Neural progenitor cell (in vitro differentiated cells): ENCODE measurements around the gene TCP11. TPM values are rescaled to one million over a fixed set of nuclear protein-coding genes. Genes with fewer than 3 reads are reported as not detected.

Experiments used
- DNase-seq: peaks from one replicate; pipeline ENCODE4 v3.0.0-alpha.2; 2016; ENCODE audit warnings: low spot score
- H2AFZ ChIP-seq: fragments of 200-600 bp; sonication (generic); replicated peaks from 2 replicates; pipeline ENCODE4 v1.6.1; 2016; ENCODE audit warnings: antibody characterized with exemption
- H3F3A ChIP-seq: fragments of 200-600 bp; sonication (generic); 2 replicates; pipeline ENCODE4 v1.6.1; 2016; ENCODE audit warnings: antibody characterized with exemption, low read depth
- H3K27ac ChIP-seq: fragments of 200-600 bp; sonication (generic); 2 replicates; pipeline ENCODE4 v1.5.1; 2016; ENCODE audit warnings: mild to moderate bottlenecking
- H3K27me3 ChIP-seq: fragments of 200-600 bp; sonication (generic); 2 replicates; pipeline ENCODE4 v1.6.1; 2016; ENCODE audit warnings: mild to moderate bottlenecking, moderate library complexity
- H3K36me3 ChIP-seq: fragments of 200-600 bp; sonication (generic); 2 replicates; pipeline ENCODE4 v1.5.1; 2016
- H3K4me1 ChIP-seq: fragments of 200-600 bp; sonication (generic); 2 replicates; pipeline ENCODE4 v1.6.1; 2016; ENCODE audit warnings: mixed run types
- H3K4me2 ChIP-seq: fragments of 200-600 bp; sonication (generic); 2 replicates; pipeline ENCODE4 v1.6.1; 2016
- H3K4me3 ChIP-seq: fragments of 200-600 bp; sonication (generic); 2 replicates; pipeline ENCODE4 v1.5.1; 2016
- H3K79me2 ChIP-seq: fragments of 200-600 bp; sonication (generic); 2 replicates; pipeline ENCODE4 v1.6.1; 2016; ENCODE audit warnings: low read depth
- H3K9ac ChIP-seq: fragments of 200-600 bp; sonication (generic); 2 replicates; pipeline ENCODE4 v1.6.1; 2016
- H3K9me3 ChIP-seq: fragments of 200-600 bp; sonication (generic); 2 replicates; pipeline ENCODE4 v1.5.1; 2016; ENCODE audit warnings: low read depth
- H4K20me1 ChIP-seq: fragments of 200-600 bp; sonication (generic); 2 replicates; pipeline ENCODE4 v1.6.1; 2016; ENCODE audit warnings: low read depth
- H3K27ac Mint-ChIP-seq: 3 replicates; pipeline ENCODE4 v1.8.0; 2021; ENCODE audit warnings: mixed read lengths
- H3K27me3 Mint-ChIP-seq: 2 replicates; pipeline ENCODE4 v1.8.0; 2022; ENCODE audit warnings: low read depth, mild to moderate bottlenecking, inconsistent platforms, moderate library complexity, mixed read lengths; ENCODE audit not compliant: insufficient read depth
- H3K36me3 Mint-ChIP-seq: 3 replicates; pipeline ENCODE4 v1.8.0; 2021; ENCODE audit warnings: mixed read lengths
- H3K4me1 Mint-ChIP-seq: 3 replicates; pipeline ENCODE4 v1.8.0; 2021; ENCODE audit warnings: mixed read lengths
- H3K4me3 Mint-ChIP-seq: 3 replicates; pipeline ENCODE4 v1.8.0; 2021; ENCODE audit warnings: mild to moderate bottlenecking, moderate library complexity, mixed read lengths
- H3K9me3 Mint-ChIP-seq: 3 replicates; pipeline ENCODE4 v1.8.0; 2020; ENCODE audit warnings: mixed read lengths
- CTCF ChIP-seq: fragments of 200-600 bp; sonication (generic); IDR thresholded peaks from 2 replicates; pipeline ENCODE4 v1.5.1; 2017; ENCODE audit warnings: antibody characterized with exemption, mild to moderate bottlenecking
- EZH2 ChIP-seq: fragments of 200-600 bp; sonication (generic); IDR thresholded peaks from 2 replicates; pipeline ENCODE4 v1.6.1; 2017; ENCODE audit warnings: antibody characterized with exemption, mild to moderate bottlenecking, moderate library complexity
- EZH2phosphoT487 ChIP-seq: fragments of 200-600 bp; sonication (generic); IDR thresholded peaks from 2 replicates; pipeline ENCODE4 v1.6.1; 2017; ENCODE audit warnings: antibody characterized with exemption
- total RNA-seq: library from RNA; depleted of rRNA; stranded (reverse); fragments of >200 nt; gene quantifications from 2 replicates; pipeline ENCODE4 v1.2.3, GENCODE V29; 2015; ENCODE audit warnings: low replicate concordance

TCP11 gene
- total RNA-seq, 1 donor from 2014 or later: not detected

GRCh38 chr6:35080016-35080680, 61.0 kb downstream of the TCP11 start:
- Mint-ChIP-seq H3K27me3 (no peaks in the 10 kb centered on the region), H3K27ac (no peak overlapping the region), H3K36me3 (peaks cover 13% of the 10 kb centered on the region), H3K9me3 (no peaks in the 10 kb centered on the region), H3K4me1 (peaks cover 23% of the 10 kb centered on the region), H3K4me3 (no peak overlapping the region)
- H3K9me3 ChIP-seq: no peaks in the 10 kb centered on the region
- H3K27me3 ChIP-seq: no peaks in the 10 kb centered on the region
- no peak overlapping the region for H3K4me2 ChIP-seq
- H3K27ac ChIP-seq: no peak overlapping the region
- no peak overlapping the region for H3K4me3 ChIP-seq
- no peak overlapping the region for H2AFZ ChIP-seq
- no peaks in the 10 kb centered on the region for H3K4me1 ChIP-seq
- H3K79me2 ChIP-seq: no peaks in the 10 kb centered on the region
- no peaks in the 10 kb centered on the region for H3K36me3 ChIP-seq
- DNase-seq: no peak
- no peak for TF ChIP-seq EZH2
- TF ChIP-seq EZH2phosphoT487: no peak
- H4K20me1 ChIP-seq: no peaks in the 10 kb centered on the region
- H3F3A ChIP-seq: no peaks in the 10 kb centered on the region
- no peak overlapping the region for H3K9ac ChIP-seq

- H3K4me1 ChIP-seq: no peaks in the 10 kb centered on the region
Measured at GRCh38 chr6:35079311-35080000, 61.7 kb downstream of the TCP11 start.

GRCh38 chr6:35078896-35079295, 62.2 kb downstream of the TCP11 start:
- no peak overlapping the region for H3K4me2 ChIP-seq
- no peaks in the 10 kb centered on the region for H3K79me2 ChIP-seq
- no peaks in the 10 kb centered on the region for H3K9me3 ChIP-seq
- peaks cover 23% of the 10 kb centered on the region for H3K4me1 Mint-ChIP-seq
- H3K27me3 Mint-ChIP-seq: no peaks in the 10 kb centered on the region
- no peak overlapping the region for H3K4me3 Mint-ChIP-seq
- no peak overlapping the region for H2AFZ ChIP-seq
- H3K4me3 ChIP-seq: no peak overlapping the region
- no peak overlapping the region for H3K27ac ChIP-seq
- H3K4me1 ChIP-seq: no peaks in the 10 kb centered on the region
- TF ChIP-seq EZH2 (no peak), EZH2phosphoT487 (no peak), CTCF (no peak)
- no peak overlapping the region for H3K27ac Mint-ChIP-seq
- H3K36me3 ChIP-seq: no peaks in the 10 kb centered on the region
- no peak overlapping the region for H3K9ac ChIP-seq
- DNase-seq: no peak
- H3K36me3 Mint-ChIP-seq: peaks cover 13% of the 10 kb centered on the region
- no peaks in the 10 kb centered on the region for H3K27me3 ChIP-seq
- no peaks in the 10 kb centered on the region for H4K20me1 ChIP-seq
- H3K9me3 Mint-ChIP-seq: no peaks in the 10 kb centered on the region
- H3F3A ChIP-seq: no peaks in the 10 kb centered on the region

More at GRCh38 chr6:35079311-35080000, 61.7 kb downstream of the TCP11 start:
- H3F3A ChIP-seq: no peaks in the 10 kb centered on the region
- no peak overlapping the region for H3K9ac ChIP-seq
- H2AFZ ChIP-seq: no peak overlapping the region
- no peak overlapping the region for H3K4me2 ChIP-seq
- no peaks in the 10 kb centered on the region for H3K9me3 ChIP-seq
- H3K27me3 Mint-ChIP-seq: no peaks in the 10 kb centered on the region
- TF ChIP-seq EZH2phosphoT487 (no peak), EZH2 (no peak)
- H3K27ac ChIP-seq: no peak overlapping the region
- no peak overlapping the region for H3K4me3 Mint-ChIP-seq
- DNase-seq: no peak
- no peaks in the 10 kb centered on the region for H3K79me2 ChIP-seq
- peaks cover 23% of the 10 kb centered on the region for H3K4me1 Mint-ChIP-seq
- H3K27me3 ChIP-seq: no peaks in the 10 kb centered on the region
- H3K27ac Mint-ChIP-seq: no peak overlapping the region
- H4K20me1 ChIP-seq: no peaks in the 10 kb centered on the region
- no peak overlapping the region for H3K4me3 ChIP-seq
- no peaks in the 10 kb centered on the region for H3K36me3 ChIP-seq
- H3K9me3 Mint-ChIP-seq: no peaks in the 10 kb centered on the region
- peaks cover 13% of the 10 kb centered on the region for H3K36me3 Mint-ChIP-seq

- Histone ChIP-seq H3K36me3 (no peaks in the 10 kb centered on the region), H3K9ac (no peak overlapping the region), H3K4me3 (no peak overlapping the region), H3K27me3 (no peaks in the 10 kb centered on the region), H4K20me1 (no peaks in the 10 kb centered on the region), H3K27ac (no peak overlapping the region), H3K9me3 (no peaks in the 10 kb centered on the region), H3K4me2 (no peak overlapping the region), H2AFZ (no peak overlapping the region), H3F3A (no peaks in the 10 kb centered on the region), H3K79me2 (no peaks in the 10 kb centered on the region), H3K4me1 (no peaks in the 10 kb centered on the region)
- Mint-ChIP-seq H3K27me3 (no peaks in the 10 kb centered on the region), H3K27ac (no peak overlapping the region), H3K36me3 (peaks cover 11% of the 10 kb centered on the region), H3K9me3 (no peaks in the 10 kb centered on the region), H3K4me3 (no peak overlapping the region), H3K4me1 (peaks cover 23% of the 10 kb centered on the region)
- DNase-seq: no peak
- no peak for TF ChIP-seq CTCF
- no peak for TF ChIP-seq EZH2phosphoT487
- no peak for TF ChIP-seq EZH2
Measured at GRCh38 chr6:35078226-35078850, 62.8 kb downstream of the TCP11 start.
